HG02571 (cell line): ENCODE measurements around the gene LRP1.

Source experiments
- ATAC-seq: cut with Tn5 transposase; IDR thresholded peaks from one replicate; pipeline ENCODE4 v1.9.1; 2021; ENCODE audit warnings: mild to moderate bottlenecking, moderate library complexity; ENCODE audit not compliant: unreplicated experiment

Gene LRP1

DNA sequence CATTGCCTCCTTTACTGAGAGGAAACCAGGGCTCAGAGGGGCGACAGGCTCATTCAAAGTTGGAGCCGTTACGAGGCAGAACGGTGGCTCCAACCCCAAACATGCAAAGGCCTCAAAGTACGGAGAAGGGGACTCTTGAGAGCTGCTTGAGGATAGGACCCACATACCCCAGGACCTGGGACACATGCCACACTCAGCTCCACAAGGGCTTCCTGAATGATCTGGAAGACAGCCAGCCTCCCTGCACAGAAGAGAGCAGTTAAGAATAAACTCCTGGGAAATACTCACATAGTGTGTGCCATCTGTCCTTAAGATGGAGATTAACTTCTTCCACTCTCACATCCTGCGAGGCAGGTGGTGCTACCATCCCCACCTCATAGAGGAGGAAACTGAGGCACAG, 61.8 kb downstream of the LRP1 start:
- ATAC-seq = no peak

DNA sequence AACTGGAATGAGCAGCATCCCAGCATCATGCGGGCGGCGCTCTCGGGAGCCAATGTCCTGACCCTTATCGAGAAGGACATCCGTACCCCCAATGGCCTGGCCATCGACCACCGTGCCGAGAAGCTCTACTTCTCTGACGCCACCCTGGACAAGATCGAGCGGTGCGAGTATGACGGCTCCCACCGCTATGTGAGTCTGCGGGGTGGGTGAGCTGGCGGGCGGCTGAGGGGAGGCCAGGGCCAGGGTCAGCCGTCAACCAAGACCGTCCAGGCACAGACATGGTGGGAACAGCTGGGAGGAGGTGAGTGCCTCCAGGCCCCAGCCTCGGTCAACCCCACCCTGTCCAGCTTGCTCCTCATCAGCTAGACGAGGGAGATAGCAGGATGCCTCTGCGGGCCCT, 62.5 kb downstream of the LRP1 start:
- ATAC-seq = no peak

DNA sequence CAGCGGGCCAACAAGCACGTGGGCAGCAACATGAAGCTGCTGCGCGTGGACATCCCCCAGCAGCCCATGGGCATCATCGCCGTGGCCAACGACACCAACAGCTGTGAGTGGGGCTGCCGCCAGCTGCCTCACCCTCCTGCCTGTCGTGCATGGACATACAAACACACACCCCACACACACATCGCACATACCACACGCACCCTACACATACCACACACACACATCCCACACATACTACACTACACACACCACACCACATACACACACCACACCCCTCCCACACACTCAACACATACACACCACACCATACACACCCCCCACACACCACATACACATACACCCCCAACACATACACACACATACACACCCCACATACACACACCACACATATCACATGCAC, 63.1 kb downstream of the LRP1 start:
- ATAC-seq = no peak

DNA sequence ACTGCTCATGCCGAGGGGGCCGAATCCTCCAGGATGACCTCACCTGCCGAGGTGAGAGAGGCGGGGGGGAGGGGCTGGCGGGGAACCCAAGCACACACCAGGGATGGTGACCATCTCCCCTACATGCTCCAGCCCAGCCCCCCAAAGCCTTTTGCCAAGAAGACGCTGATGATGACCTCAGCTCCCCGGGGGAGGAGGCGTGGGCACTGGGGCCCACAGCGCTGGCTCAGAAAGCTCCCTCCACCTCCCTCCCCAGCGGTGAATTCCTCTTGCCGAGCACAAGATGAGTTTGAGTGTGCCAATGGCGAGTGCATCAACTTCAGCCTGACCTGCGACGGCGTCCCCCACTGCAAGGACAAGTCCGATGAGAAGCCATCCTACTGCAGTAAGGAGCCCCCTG, 64.6 kb downstream of the LRP1 start:
- ATAC-seq = no peak

DNA sequence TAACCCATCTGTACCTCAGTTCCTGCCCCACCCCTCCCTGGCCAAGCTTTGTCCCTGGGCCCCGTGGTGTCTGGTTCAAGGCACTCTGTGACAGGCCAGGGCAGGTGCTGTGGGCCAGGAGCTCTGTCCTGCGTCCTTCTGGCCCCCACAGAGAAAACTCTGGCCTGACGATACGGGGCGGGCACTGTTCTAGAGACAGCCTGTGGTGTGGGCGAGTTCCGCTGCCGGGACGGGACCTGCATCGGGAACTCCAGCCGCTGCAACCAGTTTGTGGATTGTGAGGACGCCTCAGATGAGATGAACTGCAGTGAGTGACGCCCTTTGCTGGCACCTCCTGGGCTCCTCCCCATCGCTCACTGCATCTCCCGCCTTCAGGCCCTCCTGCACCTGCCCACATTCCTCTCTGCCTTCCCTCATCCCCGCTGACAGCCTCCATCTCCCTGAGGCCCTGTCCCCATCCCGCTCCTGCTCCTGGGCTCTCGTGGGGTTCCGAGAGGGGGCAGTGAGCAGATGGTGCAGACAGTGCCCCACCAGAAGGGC, 65.5 kb downstream of the LRP1 start:
- no peak for ATAC-seq

DNA sequence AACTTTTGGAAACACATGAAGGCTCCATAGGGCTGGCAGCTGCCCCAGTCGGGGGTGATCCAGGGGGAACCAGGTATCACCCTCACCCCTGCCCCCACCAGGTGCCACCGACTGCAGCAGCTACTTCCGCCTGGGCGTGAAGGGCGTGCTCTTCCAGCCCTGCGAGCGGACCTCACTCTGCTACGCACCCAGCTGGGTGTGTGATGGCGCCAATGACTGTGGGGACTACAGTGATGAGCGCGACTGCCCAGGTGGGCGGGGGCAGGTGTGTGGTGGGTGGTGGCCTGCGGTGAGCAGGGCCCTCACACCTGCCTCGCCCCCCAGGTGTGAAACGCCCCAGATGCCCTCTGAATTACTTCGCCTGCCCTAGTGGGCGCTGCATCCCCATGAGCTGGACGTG, 66.0 kb downstream of the LRP1 start:
- ATAC-seq = no peak

DNA sequence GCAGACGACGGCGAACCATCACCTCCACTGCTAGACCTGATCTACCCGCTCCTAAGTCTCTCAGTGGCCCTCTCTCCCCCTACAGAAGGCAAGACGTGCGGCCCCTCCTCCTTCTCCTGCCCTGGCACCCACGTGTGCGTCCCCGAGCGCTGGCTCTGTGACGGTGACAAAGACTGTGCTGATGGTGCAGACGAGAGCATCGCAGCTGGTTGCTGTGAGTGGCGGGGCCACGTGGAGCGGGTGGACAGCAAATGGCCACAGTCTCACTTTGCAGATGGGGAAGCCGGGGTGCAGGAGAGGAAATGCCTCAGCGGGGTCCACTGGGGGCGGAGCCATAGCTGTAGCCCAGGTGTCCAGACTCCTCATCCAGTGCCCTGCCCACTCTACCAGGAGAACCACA, 66.9 kb downstream of the LRP1 start:
- no peak for ATAC-seq

DNA sequence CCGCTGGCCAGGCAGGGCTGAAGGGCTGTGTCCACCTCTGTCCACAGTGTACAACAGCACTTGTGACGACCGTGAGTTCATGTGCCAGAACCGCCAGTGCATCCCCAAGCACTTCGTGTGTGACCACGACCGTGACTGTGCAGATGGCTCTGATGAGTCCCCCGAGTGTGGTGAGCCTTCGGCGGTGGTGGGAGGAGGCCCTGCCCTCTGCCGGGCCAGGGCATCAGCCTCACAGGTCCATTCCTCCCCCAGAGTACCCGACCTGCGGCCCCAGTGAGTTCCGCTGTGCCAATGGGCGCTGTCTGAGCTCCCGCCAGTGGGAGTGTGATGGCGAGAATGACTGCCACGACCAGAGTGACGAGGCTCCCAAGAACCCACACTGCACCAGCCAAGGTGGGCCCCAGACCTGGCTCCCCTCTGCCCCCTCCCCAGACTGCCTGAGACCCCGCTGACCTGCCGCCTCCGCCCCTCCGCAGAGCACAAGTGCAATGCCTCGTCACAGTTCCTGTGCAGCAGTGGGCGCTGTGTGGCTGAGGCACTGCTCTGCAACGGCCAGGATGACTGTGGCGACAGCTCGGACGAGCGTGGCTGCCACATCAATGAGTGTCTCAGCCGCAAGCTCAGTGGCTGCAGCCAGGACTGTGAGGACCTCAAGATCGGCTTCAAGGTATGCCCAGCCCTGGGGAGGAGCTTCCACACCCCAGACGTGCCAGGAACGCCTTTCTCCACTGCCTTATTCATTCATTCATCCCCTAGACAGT, 67.5 kb downstream of the LRP1 start:
- no peak for ATAC-seq

DNA sequence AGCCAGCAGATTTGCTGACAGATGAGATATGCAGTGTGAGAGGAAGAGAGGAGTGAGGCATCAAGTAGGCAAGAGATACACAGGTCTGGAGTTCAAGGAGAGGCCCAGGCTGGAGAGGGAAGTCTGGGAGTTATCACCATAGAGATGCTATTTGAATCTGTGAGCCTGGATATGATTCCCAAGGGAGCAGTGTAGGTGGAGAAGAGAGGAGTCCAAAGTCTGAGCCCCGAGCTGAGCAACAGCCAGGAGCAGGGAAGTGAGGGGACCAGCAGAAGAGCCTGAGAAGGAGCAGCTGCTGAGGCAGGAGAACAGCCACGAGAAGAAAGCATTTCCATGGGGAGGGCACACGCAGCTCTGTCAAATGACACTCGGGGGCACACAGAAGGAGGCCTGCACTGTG, 68.2 kb downstream of the LRP1 start:
- ATAC-seq = no peak

DNA sequence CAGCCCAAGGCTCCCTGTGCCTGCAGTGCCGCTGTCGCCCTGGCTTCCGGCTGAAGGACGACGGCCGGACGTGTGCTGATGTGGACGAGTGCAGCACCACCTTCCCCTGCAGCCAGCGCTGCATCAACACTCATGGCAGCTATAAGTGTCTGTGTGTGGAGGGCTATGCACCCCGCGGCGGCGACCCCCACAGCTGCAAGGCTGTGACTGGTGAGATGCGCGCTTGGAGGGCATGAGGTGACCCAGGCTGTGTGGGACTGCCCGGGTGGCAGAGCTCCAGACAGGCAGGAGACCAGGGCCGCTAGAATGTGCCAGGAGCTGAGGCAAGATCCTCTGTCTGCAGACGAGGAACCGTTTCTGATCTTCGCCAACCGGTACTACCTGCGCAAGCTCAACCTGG, 68.7 kb downstream of the LRP1 start:
- ATAC-seq = no peak

DNA sequence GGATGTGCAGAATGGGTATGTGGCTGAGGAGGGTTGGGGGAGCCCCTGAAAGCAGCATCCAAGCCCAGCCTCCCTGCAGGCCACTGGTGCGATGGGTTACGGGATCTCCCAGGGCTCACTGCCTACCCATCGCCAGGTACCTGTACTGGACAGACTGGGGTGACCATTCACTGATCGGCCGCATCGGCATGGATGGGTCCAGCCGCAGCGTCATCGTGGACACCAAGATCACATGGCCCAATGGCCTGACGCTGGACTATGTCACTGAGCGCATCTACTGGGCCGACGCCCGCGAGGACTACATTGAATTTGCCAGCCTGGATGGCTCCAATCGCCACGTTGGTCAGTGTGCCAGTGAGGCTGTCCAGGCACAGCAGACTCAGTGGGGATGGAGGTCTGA, 70.0 kb downstream of the LRP1 start:
- ATAC-seq = no peak

DNA sequence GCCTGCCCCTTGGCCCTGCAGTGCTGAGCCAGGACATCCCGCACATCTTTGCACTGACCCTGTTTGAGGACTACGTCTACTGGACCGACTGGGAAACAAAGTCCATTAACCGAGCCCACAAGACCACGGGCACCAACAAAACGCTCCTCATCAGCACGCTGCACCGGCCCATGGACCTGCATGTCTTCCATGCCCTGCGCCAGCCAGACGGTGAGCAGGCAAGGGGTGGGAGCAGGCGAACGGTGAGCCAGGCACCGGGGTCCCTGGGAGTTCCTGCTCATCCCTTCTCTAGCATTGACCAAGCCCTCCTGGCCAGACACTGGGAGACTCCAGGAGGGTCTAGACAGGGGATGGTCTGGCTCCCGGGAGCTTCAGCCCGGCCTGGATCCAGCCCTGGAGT, 70.9 kb downstream of the LRP1 start:
- ATAC-seq = no peak

DNA sequence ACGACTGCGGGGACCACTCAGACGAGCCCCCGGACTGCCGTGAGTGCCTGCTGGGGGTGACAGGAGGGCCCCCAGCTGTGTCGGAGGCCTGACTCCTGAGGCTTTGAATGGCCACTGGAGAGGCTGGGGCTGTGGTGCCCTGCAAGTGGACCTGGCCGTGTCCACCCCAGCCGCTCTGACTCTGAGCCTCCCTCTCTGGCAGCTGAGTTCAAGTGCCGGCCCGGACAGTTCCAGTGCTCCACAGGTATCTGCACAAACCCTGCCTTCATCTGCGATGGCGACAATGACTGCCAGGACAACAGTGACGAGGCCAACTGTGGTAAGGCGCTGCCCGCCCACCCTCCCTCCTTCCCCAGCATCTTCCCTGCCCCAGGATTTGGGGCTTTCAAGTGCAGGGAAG, 72.2 kb downstream of the LRP1 start:
- ATAC-seq = no peak

DNA sequence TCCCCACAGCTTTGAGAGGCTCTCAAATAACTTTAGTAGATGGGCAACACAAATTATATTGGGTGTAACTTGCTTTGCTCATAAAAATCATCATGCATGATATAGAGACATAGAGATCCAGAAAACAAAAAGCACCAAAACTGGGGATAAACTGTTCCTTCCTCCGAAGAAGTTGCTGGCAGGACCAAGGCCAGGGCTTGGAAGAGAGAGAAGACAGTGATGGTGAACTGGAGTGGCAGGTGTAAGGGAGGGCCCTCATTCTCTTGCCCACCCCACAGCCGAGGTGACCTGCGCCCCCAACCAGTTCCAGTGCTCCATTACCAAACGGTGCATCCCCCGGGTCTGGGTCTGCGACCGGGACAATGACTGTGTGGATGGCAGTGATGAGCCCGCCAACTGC, 72.9 kb downstream of the LRP1 start:
- ATAC-seq = no peak

DNA sequence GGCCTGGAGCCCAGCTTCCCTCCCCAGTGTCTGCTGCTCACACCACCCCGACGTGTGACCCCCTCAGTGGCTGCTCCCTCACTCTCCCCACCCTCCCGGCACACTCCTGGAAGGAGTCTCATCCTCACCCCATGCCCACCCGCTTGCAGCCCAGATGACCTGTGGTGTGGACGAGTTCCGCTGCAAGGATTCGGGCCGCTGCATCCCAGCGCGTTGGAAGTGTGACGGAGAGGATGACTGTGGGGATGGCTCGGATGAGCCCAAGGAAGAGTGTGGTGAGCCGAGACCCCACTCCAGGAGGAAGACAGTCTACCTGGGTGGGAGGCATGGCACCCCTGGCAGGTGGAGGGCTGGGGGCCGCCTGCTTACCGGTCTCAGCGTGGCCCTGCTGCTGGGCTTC, 73.3 kb downstream of the LRP1 start:
- ATAC-seq = no peak

DNA sequence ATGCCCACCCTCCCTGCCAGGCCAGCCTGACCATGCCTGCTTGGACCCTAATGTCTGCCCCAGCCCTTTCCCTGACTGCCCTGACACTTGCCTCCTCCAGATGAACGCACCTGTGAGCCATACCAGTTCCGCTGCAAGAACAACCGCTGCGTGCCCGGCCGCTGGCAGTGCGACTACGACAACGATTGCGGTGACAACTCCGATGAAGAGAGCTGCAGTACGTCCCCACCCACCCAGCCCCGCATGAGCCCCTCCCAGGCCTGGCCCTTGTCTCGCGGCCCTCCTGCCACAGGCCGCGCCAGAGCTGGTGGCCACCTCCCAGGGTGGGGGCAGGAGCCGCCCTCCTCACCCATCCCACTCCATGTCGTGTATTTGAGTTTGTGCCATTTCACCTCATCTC, 74.0 kb downstream of the LRP1 start:
- ATAC-seq = no peak

DNA sequence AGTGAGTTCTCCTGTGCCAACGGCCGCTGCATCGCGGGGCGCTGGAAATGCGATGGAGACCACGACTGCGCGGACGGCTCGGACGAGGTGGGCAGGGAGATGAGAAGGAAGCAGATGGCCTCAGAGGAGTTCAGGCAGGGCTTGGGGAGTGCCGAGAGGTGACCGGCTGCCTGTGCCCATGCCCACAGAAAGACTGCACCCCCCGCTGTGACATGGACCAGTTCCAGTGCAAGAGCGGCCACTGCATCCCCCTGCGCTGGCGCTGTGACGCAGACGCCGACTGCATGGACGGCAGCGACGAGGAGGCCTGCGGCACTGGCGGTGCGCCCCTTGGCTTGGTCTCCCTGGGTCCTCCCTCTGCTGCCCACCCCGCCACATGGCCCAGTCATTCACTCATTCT, 74.9 kb downstream of the LRP1 start:
- no peak for ATAC-seq

DNA sequence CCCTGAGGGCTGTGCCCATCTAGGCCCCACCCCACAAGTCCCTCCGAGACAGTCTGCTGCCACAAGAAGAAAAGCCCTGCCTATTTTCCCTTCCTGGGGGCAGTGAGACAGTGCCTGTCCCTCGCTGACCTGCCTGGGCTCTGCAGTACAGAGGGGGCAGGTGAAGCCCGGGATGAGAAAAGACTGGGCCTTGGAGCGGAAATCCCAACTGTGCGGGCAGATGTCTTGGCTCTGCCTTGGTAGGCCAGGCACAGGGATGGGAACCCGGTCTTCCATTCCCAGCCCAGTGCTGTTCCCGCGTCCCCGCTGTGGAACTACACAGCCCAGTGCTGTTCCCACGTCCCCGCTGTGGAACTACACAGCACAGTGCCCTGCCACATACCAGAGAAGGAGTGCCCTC, 75.5 kb downstream of the LRP1 start:
- ATAC-seq = no peak

DNA sequence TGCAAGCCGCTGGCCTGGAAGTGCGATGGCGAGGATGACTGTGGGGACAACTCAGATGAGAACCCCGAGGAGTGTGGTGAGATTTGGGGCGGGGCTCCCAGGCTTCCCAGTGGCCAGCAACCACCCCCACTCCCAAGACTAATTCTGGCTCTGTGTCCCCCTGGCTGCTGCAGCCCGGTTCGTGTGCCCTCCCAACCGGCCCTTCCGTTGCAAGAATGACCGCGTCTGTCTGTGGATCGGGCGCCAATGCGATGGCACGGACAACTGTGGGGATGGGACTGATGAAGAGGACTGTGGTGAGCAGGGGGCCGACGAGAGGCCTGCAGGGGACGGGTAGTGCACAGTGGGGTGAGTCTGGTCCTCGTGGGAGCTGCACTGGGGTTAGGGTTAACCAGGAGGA, 76.2 kb downstream of the LRP1 start:
- ATAC-seq = no peak

DNA sequence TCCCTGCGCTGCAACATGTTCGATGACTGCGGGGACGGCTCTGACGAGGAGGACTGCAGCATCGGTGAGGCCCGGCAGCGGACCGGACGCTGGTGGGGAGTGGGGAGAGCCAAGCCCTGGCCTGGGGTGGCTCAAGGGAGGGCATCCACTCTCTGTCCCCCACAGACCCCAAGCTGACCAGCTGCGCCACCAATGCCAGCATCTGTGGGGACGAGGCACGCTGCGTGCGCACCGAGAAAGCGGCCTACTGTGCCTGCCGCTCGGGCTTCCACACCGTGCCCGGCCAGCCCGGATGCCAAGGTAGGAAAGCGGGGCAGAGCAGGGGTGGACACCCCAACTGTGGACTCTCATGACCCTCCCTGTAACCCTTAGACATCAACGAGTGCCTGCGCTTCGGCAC, 76.9 kb downstream of the LRP1 start:
- no peak for ATAC-seq

DNA sequence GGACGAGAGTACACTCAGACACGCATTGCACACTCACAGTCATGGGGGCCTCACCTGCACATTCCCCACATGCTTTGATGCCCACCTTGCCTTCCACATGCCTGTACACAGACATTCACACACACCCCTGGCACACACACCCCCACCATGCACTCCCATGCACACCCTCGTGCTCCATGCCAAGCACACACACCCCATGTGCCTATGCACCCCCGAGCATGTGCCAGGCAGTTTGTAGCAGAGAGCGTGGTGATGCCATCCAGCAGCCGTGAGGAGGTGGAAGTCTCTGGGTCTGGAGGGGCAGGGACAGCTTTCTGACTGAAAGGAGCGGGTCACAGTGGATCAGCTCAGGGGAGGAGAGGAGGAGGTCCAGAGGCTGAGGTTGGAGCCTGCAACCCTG, 77.6 kb downstream of the LRP1 start:
- no peak for ATAC-seq

DNA sequence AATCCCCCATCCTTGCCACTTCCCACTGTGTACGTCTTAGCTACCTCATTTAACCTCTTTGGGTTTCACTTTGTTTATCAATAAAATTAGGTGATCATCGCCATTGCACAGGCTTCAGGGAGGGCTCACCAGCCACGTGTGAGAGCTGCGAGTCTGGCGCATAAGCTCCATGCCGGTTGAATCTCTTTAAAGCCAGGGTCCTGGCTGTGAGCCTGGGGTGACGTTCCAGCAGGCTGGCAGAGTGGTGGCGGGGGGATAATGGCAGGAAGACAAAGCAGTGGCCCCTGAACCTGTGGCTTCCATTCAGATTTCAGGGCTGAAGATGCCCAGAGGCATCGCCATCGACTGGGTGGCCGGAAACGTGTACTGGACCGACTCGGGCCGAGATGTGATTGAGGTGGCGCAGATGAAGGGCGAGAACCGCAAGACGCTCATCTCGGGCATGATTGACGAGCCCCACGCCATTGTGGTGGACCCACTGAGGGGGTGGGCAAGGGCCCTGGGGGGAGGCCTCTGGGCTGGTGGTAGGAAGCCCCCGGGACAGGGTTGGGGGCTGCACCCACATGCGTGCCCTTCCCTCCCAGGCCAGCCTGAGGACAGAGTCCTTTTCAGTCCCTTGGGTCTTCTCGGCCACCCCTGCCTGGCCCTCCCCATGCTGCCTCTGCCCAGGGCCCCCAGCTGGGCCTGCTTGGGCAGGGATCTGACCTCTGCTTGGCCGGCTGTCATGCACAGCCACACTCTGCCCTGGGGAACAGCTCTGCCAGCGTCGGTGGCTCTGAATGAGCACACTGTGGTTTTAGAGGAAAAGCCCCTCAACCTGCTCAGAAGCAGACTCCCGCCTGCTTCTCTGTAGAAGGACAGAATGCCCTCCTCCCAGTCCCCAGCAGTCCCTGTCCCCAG, 79.7 kb downstream of the LRP1 start:
- ATAC-seq = no peak
